Neuronal stem cell (in vitro differentiated cells): ENCODE results near the gene MOBP.

Experiments
- DNase-seq: peaks from one replicate; pipeline ENCODE4 v3.0.0-alpha.2; 2013; ENCODE audit warnings: low spot score
- H2AFZ ChIP-seq: one replicate; pipeline ENCODE4 v1.6.1; 2013; ENCODE audit warnings: mild to moderate bottlenecking, low read length, inconsistent platforms
- H2AK5ac ChIP-seq: 2 replicates; pipeline ENCODE4 v1.6.1; 2013; ENCODE audit warnings: low read depth, mild to moderate bottlenecking, inconsistent platforms, low read length, moderate library complexity, mixed read lengths
- H2BK120ac ChIP-seq: 2 replicates; pipeline ENCODE4 v1.6.1; 2013; ENCODE audit warnings: low read depth, mild to moderate bottlenecking, inconsistent platforms, low read length, moderate library complexity, mixed read lengths
- H2BK12ac ChIP-seq: one replicate; pipeline ENCODE4 v1.6.1; 2013; ENCODE audit warnings: low read length, inconsistent platforms
- H2BK15ac ChIP-seq: 2 replicates; pipeline ENCODE4 v1.6.1; 2013; ENCODE audit warnings: mild to moderate bottlenecking, low read length, inconsistent platforms, mixed read lengths
- H2BK5ac ChIP-seq: one replicate; pipeline ENCODE4 v1.6.1; 2013; ENCODE audit warnings: inconsistent platforms, mild to moderate bottlenecking, low read length, moderate library complexity
- H3K14ac ChIP-seq: one replicate; pipeline ENCODE4 v1.6.1; 2013; ENCODE audit warnings: low read length, inconsistent platforms
- H3K18ac ChIP-seq: 2 replicates; pipeline ENCODE4 v1.6.1; 2013; ENCODE audit warnings: low read length, inconsistent platforms
- H3K23ac ChIP-seq: 2 replicates; pipeline ENCODE4 v1.6.1; 2013; ENCODE audit warnings: low read depth, mild to moderate bottlenecking, mixed read lengths, low read length, inconsistent platforms; ENCODE audit not compliant: poor library complexity
- H3K27ac ChIP-seq: replicated peaks from 3 replicates; pipeline ENCODE4 v1.5.1; 2013; ENCODE audit warnings: low read length, inconsistent platforms
- H3K27me3 ChIP-seq, 3 experiments: 2 replicates each; pipeline ENCODE4 v1.6.1; 2013; ENCODE audit warnings: low read length in 3 of 3, mild to moderate bottlenecking in 2 of 3, inconsistent platforms in 1 of 3, low read depth in 1 of 3, mixed read lengths in 1 of 3, moderate library complexity in 1 of 3; ENCODE audit not compliant: control insufficient read depth in 3 of 3, insufficient read depth in 3 of 3
- H3K36me3 ChIP-seq, 2 donors: replicated peaks in 1 of 2; 2 replicates each; pipeline ENCODE4 v1.6.1; 2013; ENCODE audit warnings: low read length in 2 of 2; ENCODE audit not compliant: control insufficient read depth in 2 of 2, insufficient read depth in 2 of 2
- H3K4ac ChIP-seq: 2 replicates; pipeline ENCODE4 v1.6.1; 2013; ENCODE audit warnings: inconsistent platforms, mild to moderate bottlenecking, low read length, moderate library complexity
- H3K4me1 ChIP-seq, 2 donors: 1 replicate in 1 of 2; 2 replicates in 1 of 2; pipeline ENCODE4 v1.6.1; 2013; ENCODE audit warnings: low read length in 2 of 2, low read depth in 1 of 2; ENCODE audit not compliant: control insufficient read depth in 2 of 2, insufficient read depth in 1 of 2
- H3K4me2 ChIP-seq: one replicate; pipeline ENCODE4 v1.6.1; 2013; ENCODE audit warnings: mild to moderate bottlenecking, low read length, inconsistent platforms; ENCODE audit not compliant: insufficient read depth, poor library complexity, severe bottlenecking
- H3K4me3 ChIP-seq, 2 donors: 2 replicates each; pipeline ENCODE4 v1.5.1; 2013; ENCODE audit warnings: low read length in 2 of 2, mild to moderate bottlenecking in 2 of 2, inconsistent platforms in 1 of 2, moderate library complexity in 1 of 2
- H3K79me1 ChIP-seq: one replicate; pipeline ENCODE4 v1.6.1; 2013; ENCODE audit warnings: low read depth, mild to moderate bottlenecking, inconsistent platforms, low read length, moderate library complexity
- H3K9ac ChIP-seq: one replicate; pipeline ENCODE4 v1.6.1; 2013; ENCODE audit warnings: mild to moderate bottlenecking, low read depth, low read length, inconsistent platforms; ENCODE audit not compliant: poor library complexity
- H3K9me3 ChIP-seq, 2 donors: replicated peaks in 1 of 2; 2 replicates each; pipeline versions ENCODE3 to v1.6.1; 2013; ENCODE audit warnings: low read length in 2 of 2, mild to moderate bottlenecking in 2 of 2, inconsistent platforms in 1 of 2, low read depth in 1 of 2, mixed read lengths in 1 of 2, moderate library complexity in 1 of 2; ENCODE audit not compliant: control insufficient read depth in 2 of 2, insufficient read depth in 1 of 2
- H4K8ac ChIP-seq: one replicate; pipeline ENCODE4 v1.6.1; 2013; ENCODE audit warnings: low read depth, mild to moderate bottlenecking, inconsistent platforms, low read length, moderate library complexity
- H4K91ac ChIP-seq: one replicate; pipeline ENCODE4 v1.6.1; 2013; ENCODE audit warnings: low read length, low read depth, mild to moderate bottlenecking, inconsistent platforms; ENCODE audit not compliant: poor library complexity
- WGBS, 2 donors: extraction: QIAGEN DNeasy Blood & Tissue Kit; methylation state at CpG; one replicate each; pipeline ENCODE4 v1.1.7; 2013; ENCODE audit warnings: missing lambda C conversion rate in 2 of 2, mixed read lengths in 1 of 2; ENCODE audit not compliant: insufficient read length in 2 of 2, insufficient replicate concordance in 1 of 2; ENCODE audit errors: extremely low coverage in 2 of 2; 5-methylcytosine and 5-hydroxymethylcytosine counted together

Gene MOBP

DNA sequence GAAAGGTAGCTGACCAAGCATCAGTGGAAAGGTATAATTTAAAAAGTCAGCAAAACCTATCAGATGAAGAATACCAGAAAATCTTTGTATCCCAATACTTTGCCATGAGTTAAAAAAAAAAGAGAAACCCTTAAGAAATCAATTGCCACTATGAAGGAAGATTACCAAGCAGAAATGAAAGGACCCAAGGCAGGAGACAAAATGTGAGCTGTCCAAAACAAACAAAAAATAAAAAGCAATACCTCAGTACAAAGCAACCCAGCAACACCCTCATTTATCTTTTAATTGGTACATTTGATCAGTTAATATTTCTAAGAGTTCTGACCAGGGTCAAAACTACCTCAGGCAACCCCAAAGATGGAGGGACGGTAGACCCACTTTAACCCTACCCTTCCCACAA lies 65.3 kb downstream of the MOBP start:
- Histone ChIP-seq H3K4me2 (no peak overlapping the region), H2BK15ac (no peak overlapping the region), H3K27ac (no peak overlapping the region), H2AFZ (no peak overlapping the region), H2BK12ac (no peak overlapping the region), H3K36me3 (no peaks in the 10 kb centered on the region), H4K8ac (no peak overlapping the region), H3K79me1 (no peaks in the 10 kb centered on the region), H3K14ac (no peak overlapping the region), H3K9ac (no peak overlapping the region), H3K9me3 (no peaks in the 10 kb centered on the region), H3K23ac (no peak overlapping the region), H3K4ac (no peak overlapping the region), H3K18ac (no peak overlapping the region), H2BK120ac (no peak overlapping the region), H3K4me3 (no peak overlapping the region), H3K4me1 (no peaks in the 10 kb centered on the region), H3K27me3 (no peaks in the 10 kb centered on the region), H4K91ac (no peak overlapping the region), H2AK5ac (no peak overlapping the region), H2BK5ac (no peak overlapping the region)
- no CpG with 5 or more reads among the region's 1 CpG for WGBS, 2 donors
- DNase-seq, result no peak

DNA sequence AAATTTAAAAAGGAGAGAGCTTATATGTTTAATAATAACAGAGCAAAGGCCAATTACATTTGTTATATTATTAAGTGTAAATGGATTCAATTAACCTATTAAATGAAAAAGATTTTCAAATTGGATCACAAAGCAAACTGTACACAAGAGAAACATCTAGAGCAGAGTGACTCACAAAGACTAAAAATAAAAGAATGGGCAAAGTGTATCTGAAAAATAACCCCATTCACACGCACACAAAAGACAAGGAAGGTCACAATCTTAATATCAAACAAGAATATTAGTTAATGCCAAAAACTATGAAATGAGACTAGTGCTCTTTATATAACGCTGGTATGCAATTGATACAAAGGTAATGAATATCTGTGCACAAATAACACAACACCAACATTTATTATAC lies 65.7 kb downstream of the MOBP start:
- Histone ChIP-seq H3K9ac (no peak overlapping the region), H3K18ac (no peak overlapping the region), H2BK120ac (no peak overlapping the region), H3K9me3 (no peaks in the 10 kb centered on the region), H2BK12ac (no peak overlapping the region), H3K4ac (no peak overlapping the region), H2BK15ac (no peak overlapping the region), H3K4me1 (no peaks in the 10 kb centered on the region), H3K27ac (no peak overlapping the region), H3K36me3 (no peaks in the 10 kb centered on the region), H2AK5ac (no peak overlapping the region), H3K27me3 (no peaks in the 10 kb centered on the region), H4K8ac (no peak overlapping the region), H3K23ac (no peak overlapping the region), H3K4me2 (no peak overlapping the region), H2BK5ac (no peak overlapping the region), H4K91ac (no peak overlapping the region), H3K4me3 (no peak overlapping the region), H2AFZ (no peak overlapping the region), H3K14ac (no peak overlapping the region), H3K79me1 (no peaks in the 10 kb centered on the region)
- no peak for DNase-seq
- no CpG with 5 or more reads among the region's 2 CpGs for WGBS, 2 donors

- no peaks in the 10 kb centered on the region for H3K79me1 ChIP-seq
- no peak overlapping the region for H3K4me3 ChIP-seq
- H3K27me3 ChIP-seq, result no peaks in the 10 kb centered on the region
- H2AFZ ChIP-seq, result no peak overlapping the region
- H3K36me3 ChIP-seq, result no peaks in the 10 kb centered on the region
- H4K8ac ChIP-seq, result no peak overlapping the region
- H3K4me2 ChIP-seq, result no peak overlapping the region
- H3K27ac ChIP-seq, result no peak overlapping the region
- H3K23ac ChIP-seq, result no peak overlapping the region
- H3K4ac ChIP-seq, result no peak overlapping the region
- H4K91ac ChIP-seq, result no peak overlapping the region
- H3K18ac ChIP-seq, result no peak overlapping the region
- no peak overlapping the region for H3K14ac ChIP-seq
- H2BK5ac ChIP-seq, result no peak overlapping the region
- H3K9ac ChIP-seq, result no peak overlapping the region
- no CpG with 5 or more reads among the region's 1 CpG for WGBS, 2 donors
- H2BK15ac ChIP-seq, result no peak overlapping the region
- no peak overlapping the region for H2AK5ac ChIP-seq
- H2BK12ac ChIP-seq, result no peak overlapping the region
- no peaks in the 10 kb centered on the region for H3K4me1 ChIP-seq
- no peak overlapping the region for H2BK120ac ChIP-seq
- no peaks in the 10 kb centered on the region for H3K9me3 ChIP-seq
- DNase-seq, result no peak
Measured at GRCh38 chr3:39540162-39540921, 72.9 kb downstream of the MOBP start.

- Histone ChIP-seq H3K14ac (no peak overlapping the region), H3K4me3 (no peak overlapping the region), H2BK15ac (no peak overlapping the region), H3K23ac (no peak overlapping the region), H2AK5ac (no peak overlapping the region), H3K9ac (no peak overlapping the region), H3K4me1 (no peaks in the 10 kb centered on the region), H2BK120ac (no peak overlapping the region), H2AFZ (no peak overlapping the region), H2BK12ac (no peak overlapping the region), H3K4me2 (no peak overlapping the region), H3K36me3 (no peaks in the 10 kb centered on the region), H4K8ac (no peak overlapping the region), H3K27ac (no peak overlapping the region), H3K4ac (no peak overlapping the region), H3K9me3 (no peaks in the 10 kb centered on the region), H3K79me1 (no peaks in the 10 kb centered on the region), H4K91ac (no peak overlapping the region), H3K18ac (no peak overlapping the region), H3K27me3 (no peaks in the 10 kb centered on the region), H2BK5ac (no peak overlapping the region)
- DNase-seq, result no peak
- no CpG with 5 or more reads among the region's 3 CpGs for WGBS, 2 donors
Measured at GRCh38 chr3:39541442-39541841, 74.0 kb downstream of the MOBP start.
